Stimulated activated CD8-positive, alpha-beta memory T cell treated with anti-CD3 and anti-CD28 coated beads, Interleukin-15, amount 100 ng/mL, for 48 hours (primary cell): ENCODE measurements around the gene ZMYND8.

Experiments used
- DNase-seq, 2 donors: peaks; one replicate each; pipeline ENCODE4 v3.0.0-alpha.2; 2020; ENCODE audit warnings: low read depth in 2 of 2

The ZMYND8 gene

DNA sequence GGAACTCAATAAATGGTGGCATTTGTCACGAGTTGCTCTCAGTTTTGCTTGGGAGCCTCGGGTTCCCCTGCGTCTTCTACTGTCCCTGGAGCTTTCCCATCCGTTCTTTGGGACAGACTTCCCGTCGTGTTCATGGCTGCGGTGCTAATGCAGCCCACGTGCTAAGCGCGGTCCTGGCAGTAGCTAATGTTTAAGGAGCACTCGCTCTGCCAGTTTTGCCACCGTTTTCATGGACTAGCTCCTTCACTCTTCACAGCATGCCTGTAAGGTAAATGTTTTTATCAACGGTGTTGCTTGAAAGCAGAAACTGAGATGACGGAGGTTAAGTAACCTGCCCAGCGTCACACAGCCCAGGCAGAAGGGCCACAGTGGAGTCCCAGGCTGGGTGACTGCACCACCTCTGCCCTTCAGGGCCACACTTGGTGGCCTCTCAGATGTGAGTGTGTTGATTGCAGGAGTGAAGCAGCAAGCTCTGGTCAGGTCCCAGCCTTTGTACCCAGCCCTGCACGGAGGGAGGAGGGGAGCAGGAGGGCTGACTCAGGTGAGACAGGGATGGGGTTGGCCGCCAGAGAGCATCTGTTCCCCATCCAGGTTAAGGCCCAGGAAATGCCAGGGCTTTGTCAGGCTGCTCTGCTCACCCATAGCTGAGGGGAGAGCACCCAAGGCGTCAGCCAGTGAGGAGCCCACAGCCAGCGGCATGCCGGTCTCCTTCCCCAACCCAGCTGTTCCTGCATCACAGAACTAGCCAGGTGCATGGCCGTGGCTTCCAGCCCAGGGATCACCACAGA, 181.8 kb downstream of the ZMYND8 start:
- DNase-seq, result no peak

DNA sequence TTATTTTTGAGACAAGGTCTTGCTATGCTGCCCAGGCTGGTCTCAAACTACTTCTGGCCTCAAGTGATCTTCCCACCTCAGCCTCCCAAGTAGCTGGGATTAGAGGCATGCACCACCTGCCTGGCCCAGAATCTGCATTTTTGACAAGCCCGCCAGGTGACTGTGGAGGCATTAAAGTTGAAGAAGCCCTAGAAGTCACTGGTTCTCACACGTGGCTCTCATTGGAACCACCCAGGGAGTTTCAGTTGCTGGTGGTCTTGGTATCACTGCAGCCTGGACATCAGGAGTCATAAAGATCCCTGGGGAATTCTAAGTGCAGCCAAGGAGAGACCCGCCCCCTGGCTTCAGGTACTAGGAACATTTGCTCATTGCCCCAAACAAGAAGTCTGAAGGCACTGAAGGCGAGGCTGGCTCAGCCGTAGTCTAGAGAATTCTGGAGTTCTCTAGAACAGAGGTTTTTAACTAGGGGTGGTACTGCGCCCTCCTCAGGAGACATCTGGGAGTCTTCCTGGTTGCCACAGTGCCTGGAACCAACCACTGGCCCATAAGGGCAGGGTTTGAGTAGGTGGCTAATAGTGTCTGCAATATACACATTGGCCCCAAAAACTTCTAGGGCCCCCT, 182.8 kb downstream of the ZMYND8 start:
- no peak for DNase-seq

DNA sequence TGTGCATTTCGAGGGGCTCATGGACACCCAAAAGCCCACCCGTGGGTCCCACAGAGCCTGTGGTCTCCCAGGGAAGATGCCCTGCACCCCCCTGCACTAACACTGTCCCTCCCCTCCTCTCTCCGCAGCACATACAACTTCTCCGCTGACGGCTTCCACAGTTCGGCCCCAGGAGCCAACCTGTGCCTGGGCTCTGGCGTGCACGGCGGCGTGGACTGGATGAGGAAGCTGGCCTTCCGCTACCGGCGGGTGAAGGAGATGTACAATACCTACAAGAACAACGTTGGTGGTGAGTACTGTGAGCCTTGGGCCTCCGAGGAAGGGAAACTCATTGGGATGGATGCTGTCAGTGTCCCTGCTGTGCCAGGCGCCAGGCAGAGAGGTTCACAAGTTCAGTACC, 183.9 kb downstream of the ZMYND8 start:
- DNase-seq, result no peak

DNA sequence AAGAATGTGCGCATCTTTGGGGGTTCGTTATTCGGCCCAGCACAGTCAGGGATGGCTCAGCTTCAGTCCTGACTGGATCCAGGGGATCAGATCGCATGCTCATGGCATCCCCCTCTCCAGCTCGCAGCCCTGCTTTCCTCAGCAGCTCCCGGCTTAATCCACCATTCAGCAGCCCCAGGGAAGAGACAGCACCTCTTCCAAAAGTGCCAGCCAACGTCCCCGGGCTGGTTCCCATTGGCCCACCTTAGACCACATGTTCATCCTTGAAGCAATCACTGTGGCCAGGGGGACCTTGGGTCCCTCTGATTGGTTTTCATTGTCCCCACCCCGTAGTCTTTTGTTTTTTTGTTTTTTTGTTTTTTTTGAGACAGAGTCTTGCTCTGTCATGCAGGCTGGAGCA, 188.7 kb downstream of the ZMYND8 start:
- no peak for DNase-seq

DNA sequence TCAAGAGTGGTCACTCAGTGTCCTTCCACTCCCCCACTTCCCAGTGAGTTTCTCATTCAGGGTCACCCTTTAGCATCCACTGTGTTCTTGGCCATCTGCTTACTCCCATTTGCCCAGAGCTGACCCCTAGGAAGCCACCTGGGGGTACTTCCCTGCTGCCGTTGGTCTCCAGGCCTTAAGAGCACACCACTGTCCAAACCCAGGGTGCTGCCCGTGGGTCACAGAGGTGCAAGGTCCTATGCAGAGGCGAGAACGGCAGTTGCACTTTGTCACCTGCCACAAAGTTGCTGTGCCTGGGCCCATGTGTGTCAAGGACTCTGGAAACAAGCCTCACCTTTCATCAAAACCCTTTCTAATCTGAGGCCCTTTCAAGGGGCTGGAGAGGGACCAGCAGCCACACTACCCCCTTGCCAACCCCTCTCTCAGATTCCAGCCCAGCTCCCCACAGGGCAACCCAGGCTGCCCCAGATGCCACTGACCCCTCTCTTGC, 191.1 kb downstream of the ZMYND8 start:
- DNase-seq, result no peak

DNA sequence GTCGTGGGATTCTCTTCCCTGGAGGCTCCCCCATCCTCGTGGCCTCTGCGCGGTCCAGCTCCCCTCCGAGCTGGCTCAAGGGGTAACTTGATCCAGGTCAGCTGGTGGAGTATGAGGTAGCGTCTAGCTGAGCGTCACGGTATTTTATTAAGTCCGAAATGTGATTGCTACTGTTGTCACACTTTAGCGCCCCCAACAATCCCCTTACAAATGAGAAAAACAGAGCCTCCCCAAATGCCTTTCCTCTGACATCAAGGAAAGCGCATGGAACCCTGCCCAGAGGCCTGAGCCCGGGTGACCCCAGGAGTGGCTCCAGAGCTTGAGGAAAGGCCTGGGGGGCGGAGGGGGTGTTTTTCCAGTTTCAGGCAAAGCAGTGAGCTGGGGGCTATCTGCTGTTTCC, 192.4 kb downstream of the ZMYND8 start:
- no peak for DNase-seq

DNA sequence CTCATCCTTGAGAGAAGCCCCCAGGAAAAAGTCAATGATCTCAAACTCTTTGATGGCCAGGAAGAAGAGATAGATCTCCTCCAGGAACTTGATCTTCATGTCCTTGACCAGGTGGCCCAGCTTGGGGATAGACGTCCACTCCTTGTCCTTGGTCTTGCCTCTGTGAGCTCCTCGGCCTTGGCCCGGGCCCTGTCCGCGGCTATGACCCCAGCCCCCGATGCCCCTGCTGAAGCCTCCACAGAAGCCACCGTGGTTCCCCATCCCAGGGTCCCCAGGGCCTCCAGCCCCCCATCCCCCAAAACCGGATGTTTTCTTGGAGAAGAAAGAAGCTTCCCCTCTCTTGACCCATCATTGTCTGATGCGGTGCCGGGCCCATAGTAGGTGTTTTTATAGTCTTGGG, 195.1 kb downstream of the ZMYND8 start:
- no peak for DNase-seq

DNA sequence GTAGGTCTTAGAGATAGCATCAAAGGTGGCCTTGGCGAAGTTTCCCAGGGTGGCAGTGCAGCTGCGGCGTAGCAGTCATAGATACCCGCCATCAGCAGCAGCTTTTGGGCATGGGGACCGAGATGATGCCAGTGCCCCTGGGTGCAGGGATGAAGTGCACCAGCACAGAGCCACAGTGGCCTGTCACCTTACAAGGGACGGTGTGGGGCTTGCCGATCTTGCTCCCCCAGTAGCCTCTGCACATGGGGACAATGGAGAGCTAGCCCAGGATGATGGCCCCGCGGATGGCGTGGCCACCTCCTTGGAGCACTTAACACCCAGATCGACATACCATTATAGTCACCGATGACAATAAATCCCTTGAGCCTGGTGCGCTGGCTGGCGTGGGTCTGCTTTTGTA, 195.5 kb downstream of the ZMYND8 start:
- DNase-seq, result no peak

DNA sequence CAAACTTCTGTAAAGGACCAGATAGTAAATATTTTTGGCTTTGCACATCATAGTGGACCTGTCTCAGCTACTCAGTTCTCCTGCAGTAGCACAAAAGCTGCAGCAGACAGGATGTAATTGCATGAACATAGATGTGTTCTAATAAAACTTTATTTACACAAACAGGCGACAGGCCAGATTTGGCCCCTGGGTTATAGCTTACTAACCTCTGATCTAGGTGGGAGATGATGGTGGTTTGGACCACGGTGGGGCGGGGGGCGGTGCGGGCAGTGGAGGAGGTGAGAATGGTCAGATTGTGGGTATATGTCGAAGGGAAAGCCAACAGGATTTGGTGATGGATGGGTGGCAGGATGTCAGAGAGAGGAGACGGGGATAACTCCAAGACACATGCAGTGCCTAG, 196.3 kb downstream of the ZMYND8 start:
- DNase-seq, result no peak
